Hepatocyte (in vitro differentiated cells): ENCODE results near the gene ERCC6L. TPM values are rescaled to one million over a fixed set of nuclear protein-coding genes. Genes with fewer than 3 reads are reported as not detected.
"Not testable (repeated sequence)": the region's sequence is repeated elsewhere in the genome, so short reads cannot be mapped to it uniquely, and the experiment has no call there.

Experiments
- DNase-seq: peaks from one replicate; pipeline ENCODE4 v3.0.0-alpha.2; 2016; ENCODE audit warnings: low spot score
- H2AFZ ChIP-seq: fragments of 200-600 bp; sonication (generic); 2 replicates; pipeline ENCODE4 v1.6.0; 2016; ENCODE audit warnings: antibody characterized with exemption, mild to moderate bottlenecking
- H3K27ac ChIP-seq: fragments of 200-600 bp; sonication (generic); 2 replicates; pipeline ENCODE4 v1.5.1; 2016; ENCODE audit warnings: mild to moderate bottlenecking
- H3K27me3 ChIP-seq: fragments of 200-600 bp; sonication (generic); 2 replicates; pipeline ENCODE4 v1.6.1; 2016
- H3K36me3 ChIP-seq: fragments of 200-600 bp; sonication (generic); replicated peaks from 2 replicates; pipeline ENCODE4 v1.5.1; 2016; ENCODE audit warnings: low read depth; ENCODE audit not compliant: insufficient read depth
- H3K4me1 ChIP-seq: fragments of 200-600 bp; sonication (generic); 2 replicates; pipeline ENCODE4 v1.5.1; 2016; ENCODE audit warnings: mild to moderate bottlenecking, moderate library complexity; ENCODE audit not compliant: insufficient read depth
- H3K4me2 ChIP-seq: fragments of 200-600 bp; sonication (generic); 2 replicates; pipeline ENCODE4 v1.6.0; 2016
- H3K4me3 ChIP-seq: fragments of 200-600 bp; sonication (generic); 2 replicates; pipeline ENCODE4 v1.5.1; 2016; ENCODE audit warnings: mild to moderate bottlenecking
- H3K79me2 ChIP-seq: fragments of 200-600 bp; sonication (generic); 2 replicates; pipeline ENCODE4 v1.6.0; 2017; ENCODE audit warnings: mild to moderate bottlenecking
- H3K9me2 ChIP-seq: fragments of 200-600 bp; sonication (generic); replicated peaks from 2 replicates; pipeline ENCODE4 v1.6.0; 2017; ENCODE audit warnings: mild to moderate bottlenecking; ENCODE audit not compliant: insufficient read depth
- H3K9me3 ChIP-seq: fragments of 200-600 bp; sonication (generic); 2 replicates; pipeline ENCODE4 v1.5.1; 2016; ENCODE audit warnings: low read depth, mild to moderate bottlenecking
- H4K20me1 ChIP-seq: fragments of 200-600 bp; sonication (generic); 2 replicates; pipeline ENCODE4 v1.6.0; 2016; ENCODE audit warnings: mild to moderate bottlenecking; ENCODE audit not compliant: insufficient read depth, poor library complexity, severe bottlenecking
- CTCF ChIP-seq: fragments of 200-600 bp; sonication (generic); IDR thresholded peaks from 2 replicates; pipeline ENCODE4 v1.5.1; 2016; ENCODE audit warnings: antibody characterized with exemption, mild to moderate bottlenecking; ENCODE audit not compliant: poor library complexity
- EZH2 ChIP-seq: fragments of 200-600 bp; sonication (generic); IDR thresholded peaks from 2 replicates; pipeline ENCODE4 v1.6.1; 2016; ENCODE audit warnings: antibody characterized with exemption, mild to moderate bottlenecking, borderline replicate concordance
- EZH2phosphoT487 ChIP-seq: fragments of 200-600 bp; sonication (generic); IDR thresholded peaks from one replicate; pipeline ENCODE4 v1.6.1; 2018; ENCODE audit warnings: antibody characterized with exemption, mild to moderate bottlenecking, low read depth, moderate library complexity; ENCODE audit not compliant: unreplicated experiment, severe bottlenecking
- WGBS: methylation state at CpG from one replicate; pipeline ENCODE4 v1.1.6; 2016; ENCODE audit warnings: low lambda C conversion rate; ENCODE audit errors: missing lambda C conversion rate; 5-methylcytosine and 5-hydroxymethylcytosine counted together
- polyA plus RNA-seq: library from polyadenylated mRNA; unstranded; fragments of >200 nt; fragmentation: Nextera tagmentation; extraction: Ambion mirVana; gene quantifications from 2 replicates; pipeline ENCODE4 v1.2.1, GENCODE V29; 2016
- total RNA-seq: library from RNA; depleted of rRNA; stranded (reverse); fragments of >200 nt; gene quantifications from 2 replicates; pipeline ENCODE4 v1.2.3, GENCODE V29; 2014

The ERCC6L gene
- total and polyA plus RNA-seq, 2 experiments from 2014 or later, result 0.51 to 1.5 TPM

- Histone ChIP-seq H3K4me2 (no peak overlapping the region), H3K9me3 (no peaks in the 10 kb centered on the region), H3K4me1 (no peaks in the 10 kb centered on the region), H4K20me1 (no peaks in the 10 kb centered on the region), H3K79me2 (no peaks in the 10 kb centered on the region), H2AFZ (no peak overlapping the region), H3K27me3 (no peaks in the 10 kb centered on the region), H3K4me3 (no peak overlapping the region), H3K9me2 (no peaks in the 10 kb centered on the region), H3K36me3 (no peaks in the 10 kb centered on the region), H3K27ac (no peak overlapping the region)
- DNase-seq, result no peak
- WGBS, result 86% methylated on average over 4 of the region's 4 CpGs
- TF ChIP-seq CTCF (no peak), EZH2 (no peak), EZH2phosphoT487 (no peak)
These were observed 2.1 kb upstream of the ERCC6L start for GRCh38 chrX:72240976-72241375.

- Histone ChIP-seq H4K20me1 (no peaks in the 10 kb centered on the region), H3K79me2 (no peaks in the 10 kb centered on the region), H3K4me3 (no peak overlapping the region), H3K4me2 (peak overlapping the region; percentile 85), H3K36me3 (no peaks in the 10 kb centered on the region), H3K9me3 (no peaks in the 10 kb centered on the region), H3K27me3 (no peaks in the 10 kb centered on the region), H3K27ac (no peak overlapping the region), H3K4me1 (no peaks in the 10 kb centered on the region), H2AFZ (no peak overlapping the region), H3K9me2 (no peaks in the 10 kb centered on the region)
- DNase-seq, result no peak
- 44% methylated on average over 6 of the region's 6 CpGs for WGBS
- TF ChIP-seq CTCF, result no peak
- no peak for TF ChIP-seq EZH2
- no peak for TF ChIP-seq EZH2phosphoT487
These were observed 644 bp downstream of the ERCC6L start for GRCh38 chrX:72238183-72238582.

- no peaks in the 10 kb centered on the region for H3K27me3 ChIP-seq
- no peaks in the 10 kb centered on the region for H3K36me3 ChIP-seq
- H3K27ac ChIP-seq, result no peak overlapping the region
- H3K9me3 ChIP-seq, result no peaks in the 10 kb centered on the region
- no peaks in the 10 kb centered on the region for H3K4me1 ChIP-seq
- H3K4me2 ChIP-seq, result no peak overlapping the region
- no peak overlapping the region for H2AFZ ChIP-seq
- no peaks in the 10 kb centered on the region for H3K79me2 ChIP-seq
- H3K9me2 ChIP-seq, result no peaks in the 10 kb centered on the region
- no peak overlapping the region for H3K4me3 ChIP-seq
- H4K20me1 ChIP-seq, result no peaks in the 10 kb centered on the region
- WGBS, result 80% methylated on average over 4 of the region's 4 CpGs
- TF ChIP-seq EZH2phosphoT487 (no peak), EZH2 (no peak), CTCF (no peak)
- no peak for DNase-seq
These were observed 2.0 kb downstream of the ERCC6L start for GRCh38 chrX:72236841-72237240.

- H3K9me3 ChIP-seq, result no peaks in the 10 kb centered on the region
- H3K27me3 ChIP-seq, result no peaks in the 10 kb centered on the region
- H2AFZ ChIP-seq, result no peak overlapping the region
- WGBS, result 85% methylated on average over 3 of the region's 3 CpGs
- no peak overlapping the region for H3K27ac ChIP-seq
- no peaks in the 10 kb centered on the region for H3K79me2 ChIP-seq
- H3K4me1 ChIP-seq, result no peaks in the 10 kb centered on the region
- no peaks in the 10 kb centered on the region for H3K36me3 ChIP-seq
- no peak for TF ChIP-seq CTCF
- no peak for TF ChIP-seq EZH2phosphoT487
- TF ChIP-seq EZH2, result no peak
- no peak overlapping the region for H3K4me3 ChIP-seq
- no peak overlapping the region for H3K4me2 ChIP-seq
- DNase-seq, result no peak
- H4K20me1 ChIP-seq, result no peaks in the 10 kb centered on the region
- no peaks in the 10 kb centered on the region for H3K9me2 ChIP-seq
These were observed 8.5 kb downstream of the ERCC6L start for GRCh38 chrX:72230290-72230689.

GRCh38 chrX:72220375-72220774 lies 18.5 kb downstream of the ERCC6L start:
- not testable (repeated sequence) for H3K27me3 ChIP-seq, H3K9me3 ChIP-seq, H2AFZ ChIP-seq, H4K20me1 ChIP-seq, DNase-seq, H3K4me1 ChIP-seq, H3K9me2 ChIP-seq, H3K79me2 ChIP-seq, H3K27ac ChIP-seq, H3K4me2 ChIP-seq, H3K36me3 ChIP-seq, H3K4me3 ChIP-seq
- 76% methylated on average over 3 of the region's 3 CpGs for WGBS
